SK-N-SH (cell line): Measurements from ENCODE around the gene LARP6. TPM values are rescaled to one million over a fixed set of nuclear protein-coding genes. Genes with fewer than 3 reads are reported as not detected.

Source experiments
- CTCF ChIA-PET: fragments of 300-600, 350-600 bp; formaldehyde crosslinking; extraction: SDS; loops from one replicate; lab custom pipeline; 2021; lab: Yijun Ruan, JAX
- POLR2A ChIA-PET: fragments of 350-600 bp; sonication (Branson Sonifier 250); formaldehyde crosslinking; extraction: SDS; loops from one replicate; lab custom pipeline; 2020; ENCODE audit warnings: antibody characterized with exemption, inconsistent platforms; lab: Yijun Ruan, JAX
- DNase-seq: peaks from one replicate; pipeline ENCODE4 v3.0.0; 2012
- H2AFZ ChIP-seq: fragments of 200-600 bp; sonication (generic); 2 replicates; pipeline ENCODE4 v1.8.1; 2016; ENCODE audit warnings: antibody characterized with exemption, mild to moderate bottlenecking, low read depth
- H3F3A ChIP-seq: fragments of 200-600 bp; sonication (generic); replicated peaks from 2 replicates; pipeline ENCODE3; 2016; ENCODE audit warnings: antibody characterized with exemption, mild to moderate bottlenecking; ENCODE audit not compliant: insufficient read depth
- H3K27ac ChIP-seq, 2 experiments: fragments of 200-500 bp in 1 of 2; fragments of 200-600 bp in 1 of 2; sonication (Bioruptor generic) in 1 of 2; sonication (generic), shearing (Covaris generic) in 1 of 2; 2 replicates each; pipeline versions ENCODE4 v1.5.1 to v1.6.1; 2014 to 2016; ENCODE audit warnings: low read depth in 2 of 2, inconsistent platforms in 1 of 2, low read length in 1 of 2, mild to moderate bottlenecking in 1 of 2, mixed read lengths in 1 of 2
- H3K27me3 ChIP-seq: fragments of 200-600 bp; sonication (generic), shearing (Covaris generic); 2 replicates; pipeline ENCODE4 v1.6.1; 2016; ENCODE audit warnings: mixed run types; ENCODE audit not compliant: insufficient read depth
- H3K36me3 ChIP-seq, 2 experiments: fragments of 200-500 bp in 1 of 2; fragments of 200-600 bp in 1 of 2; sonication (Bioruptor generic) in 1 of 2; sonication (generic) in 1 of 2; replicated peaks in 1 of 2; 2 replicates each; pipeline versions ENCODE3 to v1.5.1; 2014 to 2016; ENCODE audit warnings: low read length in 1 of 2, mild to moderate bottlenecking in 1 of 2; ENCODE audit not compliant: insufficient read depth in 2 of 2, control insufficient read depth in 1 of 2
- H3K4me1 ChIP-seq, 2 experiments: fragments of 200-500 bp in 1 of 2; fragments of 200-600 bp in 1 of 2; sonication (Bioruptor generic) in 1 of 2; sonication (generic), shearing (Covaris generic) in 1 of 2; 2 replicates each; pipeline versions ENCODE4 v1.5.1 to v1.6.1; 2014 to 2016; ENCODE audit warnings: low read depth in 1 of 2, low read length in 1 of 2, mixed run types in 1 of 2; ENCODE audit not compliant: insufficient read depth in 2 of 2, control insufficient read depth in 1 of 2
- H3K4me2 ChIP-seq: fragments of 200-600 bp; sonication (generic), shearing (Covaris generic); 2 replicates; pipeline ENCODE4 v1.6.1; 2017; ENCODE audit warnings: mixed run types
- H3K4me3 ChIP-seq, 2 experiments: fragments of 200-500 bp in 1 of 2; fragments of 200-600 bp in 1 of 2; sonication (Bioruptor generic) in 1 of 2; sonication (generic), shearing (Covaris generic) in 1 of 2; 2 replicates each; pipeline versions ENCODE4 v1.5.1 to v1.8.1; 2014 to 2016; ENCODE audit warnings: low read depth in 2 of 2, inconsistent platforms in 1 of 2, low read length in 1 of 2, mild to moderate bottlenecking in 1 of 2, mixed read lengths in 1 of 2, moderate library complexity in 1 of 2
- H3K79me2 ChIP-seq: fragments of 200-600 bp; sonication (generic); 2 replicates; pipeline ENCODE4 v1.8.1; 2017; ENCODE audit warnings: mild to moderate bottlenecking; ENCODE audit not compliant: insufficient read depth
- H3K9ac ChIP-seq: fragments of 200-600 bp; sonication (generic); 2 replicates; pipeline ENCODE4 v1.6.1; 2017; ENCODE audit warnings: mixed run types
- H3K9me2 ChIP-seq: fragments of 200-600 bp; sonication (generic); 2 replicates; pipeline ENCODE4 v1.6.1; 2017; ENCODE audit warnings: mixed run types
- H3K9me3 ChIP-seq: fragments of 200-600 bp; sonication (generic); 2 replicates; pipeline ENCODE4 v1.6.1; 2017; ENCODE audit warnings: mixed run types, mild to moderate bottlenecking, moderate library complexity
- H4K20me1 ChIP-seq: fragments of 200-600 bp; sonication (generic); 2 replicates; pipeline ENCODE4 v1.6.1; 2017; ENCODE audit warnings: mild to moderate bottlenecking, mixed run types; ENCODE audit not compliant: insufficient read depth
- ELF1 ChIP-seq: IDR thresholded peaks from 2 replicates; pipeline ENCODE4 v1.4.0; 2012
- EZH2phosphoT487 ChIP-seq: fragments of 200-600 bp; sonication (generic); IDR thresholded peaks from 2 replicates; pipeline ENCODE4 v1.6.1; 2017; ENCODE audit warnings: low read depth, mixed run types, mild to moderate bottlenecking, antibody characterized with exemption, moderate library complexity, borderline replicate concordance
- FOXJ3 ChIP-seq: sonication (generic); formaldehyde crosslinking; IDR thresholded peaks from 2 replicates; pipeline ENCODE4 v1.5.1; 2020; ENCODE audit warnings: mild to moderate bottlenecking, missing genetic modification reagents
- GATA2 ChIP-seq: sonication (generic); formaldehyde crosslinking; IDR thresholded peaks from 2 replicates; pipeline ENCODE4 v1.5.0; 2020; ENCODE audit warnings: mild to moderate bottlenecking, missing genetic modification reagents
- IRF3 ChIP-seq: fragments of 150-350 bp; IDR thresholded peaks from 2 replicates; pipeline ENCODE4 v1.6.1; 2016; ENCODE audit warnings: mild to moderate bottlenecking, low read depth, low read length
- JUND ChIP-seq: IDR thresholded peaks from 2 replicates; pipeline ENCODE4 v1.4.0; 2012
- MAX ChIP-seq: IDR thresholded peaks from 2 replicates; pipeline ENCODE4 v1.4.0; 2012; ENCODE audit warnings: low read depth
- MXI1 ChIP-seq: IDR thresholded peaks from 2 replicates; pipeline ENCODE4 v1.6.1; 2012; ENCODE audit warnings: mild to moderate bottlenecking, low read depth, low read length, improper control_type of control experiment
- NFIC ChIP-seq: IDR thresholded peaks from 2 replicates; pipeline ENCODE4 v1.4.0; 2012; ENCODE audit warnings: borderline replicate concordance
- NRF1 ChIP-seq: IDR thresholded peaks from 2 replicates; pipeline ENCODE4 v1.6.1; 2012; ENCODE audit warnings: low read depth, mild to moderate bottlenecking, low read length
- PBX3 ChIP-seq: IDR thresholded peaks from 2 replicates; pipeline ENCODE4; 2012
- RAD21 ChIP-seq: IDR thresholded peaks from 2 replicates; pipeline ENCODE4 v1.6.1; 2012; ENCODE audit warnings: mild to moderate bottlenecking, low read length
- RCOR1 ChIP-seq: fragments of 150-350 bp; IDR thresholded peaks from 2 replicates; pipeline ENCODE4 v1.6.1; 2017; ENCODE audit warnings: antibody characterized with exemption, low read length
- TEAD4 ChIP-seq: IDR thresholded peaks from 2 replicates; pipeline ENCODE4 v1.4.0; 2012; ENCODE audit warnings: mild to moderate bottlenecking, borderline replicate concordance; ENCODE audit not compliant: insufficient read depth
- USF1 ChIP-seq: IDR thresholded peaks from 2 replicates; pipeline ENCODE4 v1.4.0; 2012; ENCODE audit warnings: low read depth, borderline replicate concordance
- YY1 ChIP-seq: IDR thresholded peaks from 2 replicates; pipeline ENCODE4 v1.4.0; 2012; ENCODE audit warnings: low read depth, mild to moderate bottlenecking
- WGBS: methylation state at CpG from one replicate; pipeline ENCODE4 v1.1.6; 2017; ENCODE audit warnings: low lambda C conversion rate; 5-methylcytosine and 5-hydroxymethylcytosine counted together
- polyA plus RNA-seq, 3 experiments: library from polyadenylated mRNA; depleted of rRNA; stranded (reverse); fragments of >200 nt; gene quantifications; 2 replicates each; pipeline ENCODE4 v1.2.3, GENCODE V29; 2012
- TF ChIP-seq, protein P1 (sequence below): fragments of 200-600 bp; sonication (generic); IDR thresholded peaks from 2 replicates; pipeline ENCODE4 v1.6.1; 2017; ENCODE audit warnings: antibody characterized with exemption, mild to moderate bottlenecking, moderate library complexity
- TF ChIP-seq, protein P2 (sequence below): IDR thresholded peaks from 2 replicates; pipeline ENCODE4 v1.6.1; 2012; ENCODE audit warnings: mild to moderate bottlenecking, low read depth, low read length, moderate library complexity

LARP6 gene
- polyA plus RNA-seq, 1 of the 3 experiments (the other 2 are of a cell fraction) = 236 TPM

DNA sequence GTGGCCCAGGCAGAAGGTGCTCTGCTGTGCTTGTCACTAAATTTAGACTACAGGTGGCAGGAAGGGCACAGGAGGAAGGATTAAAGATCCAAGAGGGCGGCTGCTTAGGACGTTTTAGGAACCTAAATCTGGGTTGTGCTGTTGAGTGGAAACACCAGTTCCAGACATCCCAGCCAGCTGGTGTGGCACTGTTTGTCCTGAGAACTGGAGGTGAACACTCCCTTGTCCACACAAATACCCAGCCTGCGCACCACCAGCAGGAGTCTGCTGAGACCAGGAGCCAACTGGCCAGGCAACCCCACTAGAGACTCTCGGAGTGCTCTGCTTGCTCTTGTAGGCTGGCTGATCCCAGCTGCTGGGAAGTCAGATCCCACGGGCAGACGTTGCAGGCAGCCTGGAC is 60.3 kb downstream of the LARP6 start:
- WGBS = 87% methylated on average over 4 of the region's 6 CpGs
- no peak for DNase-seq
- ChIA-PET CTCF (no interaction called here), POLR2A (no interaction called here)
- H3K9me2 ChIP-seq = no peaks in the 10 kb centered on the region
- no peak overlapping the region for H2AFZ ChIP-seq
- peaks cover 0 to 57% of the 10 kb centered on the region in 2 experiments; a peak in 2 of 4 replicates for H3K4me1 ChIP-seq
- H3K4me3 ChIP-seq = no peak overlapping the region
- H3K27ac ChIP-seq = peak overlapping the region; percentile 2 to 99; a peak in 3 of 4 replicates
- H3K9ac ChIP-seq = no peak overlapping the region; the same call in 1 of the 2 replicates
- H4K20me1 ChIP-seq = no peaks in the 10 kb centered on the region
- H3K79me2 ChIP-seq = peaks cover 19% of the 10 kb centered on the region; the same call in 1 of the 2 replicates
- peak overlapping the region; percentile 75; the same call in 1 of the 2 replicates for H3K4me2 ChIP-seq
- no peaks in the 10 kb centered on the region for H3K27me3 ChIP-seq
- no peaks in the 10 kb centered on the region for H3K9me3 ChIP-seq
- H3K36me3 ChIP-seq = no peaks in the 10 kb centered on the region
- TF ChIP-seq GATA2 (CRISPR knock-in tag) (no peak), FOXJ3 (no peak), NFIC (no peak), TEAD4 (no peak), PBX3 (no peak), MXI1 (no peak), ELF1 (no peak), USF1 (no peak), NRF1 (no peak), EZH2phosphoT487 (no peak)
- TF ChIP-seq, protein P1, sequence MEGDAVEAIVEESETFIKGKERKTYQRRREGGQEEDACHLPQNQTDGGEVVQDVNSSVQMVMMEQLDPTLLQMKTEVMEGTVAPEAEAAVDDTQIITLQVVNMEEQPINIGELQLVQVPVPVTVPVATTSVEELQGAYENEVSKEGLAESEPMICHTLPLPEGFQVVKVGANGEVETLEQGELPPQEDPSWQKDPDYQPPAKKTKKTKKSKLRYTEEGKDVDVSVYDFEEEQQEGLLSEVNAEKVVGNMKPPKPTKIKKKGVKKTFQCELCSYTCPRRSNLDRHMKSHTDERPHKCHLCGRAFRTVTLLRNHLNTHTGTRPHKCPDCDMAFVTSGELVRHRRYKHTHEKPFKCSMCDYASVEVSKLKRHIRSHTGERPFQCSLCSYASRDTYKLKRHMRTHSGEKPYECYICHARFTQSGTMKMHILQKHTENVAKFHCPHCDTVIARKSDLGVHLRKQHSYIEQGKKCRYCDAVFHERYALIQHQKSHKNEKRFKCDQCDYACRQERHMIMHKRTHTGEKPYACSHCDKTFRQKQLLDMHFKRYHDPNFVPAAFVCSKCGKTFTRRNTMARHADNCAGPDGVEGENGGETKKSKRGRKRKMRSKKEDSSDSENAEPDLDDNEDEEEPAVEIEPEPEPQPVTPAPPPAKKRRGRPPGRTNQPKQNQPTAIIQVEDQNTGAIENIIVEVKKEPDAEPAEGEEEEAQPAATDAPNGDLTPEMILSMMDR = no peak
- TF ChIP-seq, all 33 proteins: peak for 0
- peaks cover 52% of the 10 kb centered on the region for H3F3A ChIP-seq

GRCh38 chr15:70792171-70792573 is 61.8 kb downstream of the LARP6 start:
- H2AFZ ChIP-seq = no peak overlapping the region
- H3K79me2 ChIP-seq = peaks cover 19% of the 10 kb centered on the region; the same call in 1 of the 2 replicates
- CTCF ChIA-PET = interaction anchor here (1.5 to 1.7 kb wide), 2 partner anchors 19 to 25 kb away, joined by 3 to 4 read pairs; no protein-coding TSS in a partner anchor
- POLR2A ChIA-PET = no interaction called here
- H3K9me3 ChIP-seq = no peaks in the 10 kb centered on the region
- H3K36me3 ChIP-seq = no peaks in the 10 kb centered on the region
- H3F3A ChIP-seq = peaks cover 61% of the 10 kb centered on the region
- peaks cover 0 to 65% of the 10 kb centered on the region in 2 experiments; a peak in 3 of 4 replicates for H3K4me1 ChIP-seq
- H3K27ac ChIP-seq = peak overlapping the region; percentile 34 to 99; a peak in 3 of 4 replicates
- no peak for DNase-seq
- no peaks in the 10 kb centered on the region for H4K20me1 ChIP-seq
- WGBS = 14% methylated on average over 2 of the region's 2 CpGs
- no peaks in the 10 kb centered on the region for H3K9me2 ChIP-seq
- H3K27me3 ChIP-seq = no peaks in the 10 kb centered on the region
- H3K9ac ChIP-seq = peak overlapping the region; percentile 33
- 0 out of 4 replicates have a peak overlapping the region, but pooled peaks of 1 of the 2 experiments have one; percentile 0 for H3K4me3 ChIP-seq
- H3K4me2 ChIP-seq = peak overlapping the region; percentile 28; the same call in 1 of the 2 replicates
- TF ChIP-seq YY1 (no peak), GATA2 (CRISPR knock-in tag) (no peak), MAX (0 out of 2 replicates have a peak, but pooled peaks have one; percentile 46), RAD21 (no peak), RCOR1 (no peak), IRF3 (no peak), JUND (peak; percentile 92)
- TF ChIP-seq, protein P2, sequence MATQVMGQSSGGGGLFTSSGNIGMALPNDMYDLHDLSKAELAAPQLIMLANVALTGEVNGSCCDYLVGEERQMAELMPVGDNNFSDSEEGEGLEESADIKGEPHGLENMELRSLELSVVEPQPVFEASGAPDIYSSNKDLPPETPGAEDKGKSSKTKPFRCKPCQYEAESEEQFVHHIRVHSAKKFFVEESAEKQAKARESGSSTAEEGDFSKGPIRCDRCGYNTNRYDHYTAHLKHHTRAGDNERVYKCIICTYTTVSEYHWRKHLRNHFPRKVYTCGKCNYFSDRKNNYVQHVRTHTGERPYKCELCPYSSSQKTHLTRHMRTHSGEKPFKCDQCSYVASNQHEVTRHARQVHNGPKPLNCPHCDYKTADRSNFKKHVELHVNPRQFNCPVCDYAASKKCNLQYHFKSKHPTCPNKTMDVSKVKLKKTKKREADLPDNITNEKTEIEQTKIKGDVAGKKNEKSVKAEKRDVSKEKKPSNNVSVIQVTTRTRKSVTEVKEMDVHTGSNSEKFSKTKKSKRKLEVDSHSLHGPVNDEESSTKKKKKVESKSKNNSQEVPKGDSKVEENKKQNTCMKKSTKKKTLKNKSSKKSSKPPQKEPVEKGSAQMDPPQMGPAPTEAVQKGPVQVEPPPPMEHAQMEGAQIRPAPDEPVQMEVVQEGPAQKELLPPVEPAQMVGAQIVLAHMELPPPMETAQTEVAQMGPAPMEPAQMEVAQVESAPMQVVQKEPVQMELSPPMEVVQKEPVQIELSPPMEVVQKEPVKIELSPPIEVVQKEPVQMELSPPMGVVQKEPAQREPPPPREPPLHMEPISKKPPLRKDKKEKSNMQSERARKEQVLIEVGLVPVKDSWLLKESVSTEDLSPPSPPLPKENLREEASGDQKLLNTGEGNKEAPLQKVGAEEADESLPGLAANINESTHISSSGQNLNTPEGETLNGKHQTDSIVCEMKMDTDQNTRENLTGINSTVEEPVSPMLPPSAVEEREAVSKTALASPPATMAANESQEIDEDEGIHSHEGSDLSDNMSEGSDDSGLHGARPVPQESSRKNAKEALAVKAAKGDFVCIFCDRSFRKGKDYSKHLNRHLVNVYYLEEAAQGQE = no peak
